Hepatocyte (in vitro differentiated cells): ENCODE results near the gene SLC46A1. TPM values are rescaled to one million over a fixed set of nuclear protein-coding genes. Genes with fewer than 3 reads are reported as not detected.

Experiments used
- DNase-seq: peaks from one replicate; pipeline ENCODE4 v3.0.0-alpha.2; 2016; ENCODE audit warnings: low spot score
- H2AFZ ChIP-seq: fragments of 200-600 bp; sonication (generic); 2 replicates; pipeline ENCODE4 v1.6.0; 2016; ENCODE audit warnings: antibody characterized with exemption, mild to moderate bottlenecking
- H3K27ac ChIP-seq: fragments of 200-600 bp; sonication (generic); 2 replicates; pipeline ENCODE4 v1.5.1; 2016; ENCODE audit warnings: mild to moderate bottlenecking
- H3K27me3 ChIP-seq: fragments of 200-600 bp; sonication (generic); 2 replicates; pipeline ENCODE4 v1.6.1; 2016
- H3K36me3 ChIP-seq: fragments of 200-600 bp; sonication (generic); replicated peaks from 2 replicates; pipeline ENCODE4 v1.5.1; 2016; ENCODE audit warnings: low read depth; ENCODE audit not compliant: insufficient read depth
- H3K4me1 ChIP-seq: fragments of 200-600 bp; sonication (generic); 2 replicates; pipeline ENCODE4 v1.5.1; 2016; ENCODE audit warnings: mild to moderate bottlenecking, moderate library complexity; ENCODE audit not compliant: insufficient read depth
- H3K4me2 ChIP-seq: fragments of 200-600 bp; sonication (generic); 2 replicates; pipeline ENCODE4 v1.6.0; 2016
- H3K4me3 ChIP-seq: fragments of 200-600 bp; sonication (generic); 2 replicates; pipeline ENCODE4 v1.5.1; 2016; ENCODE audit warnings: mild to moderate bottlenecking
- H3K79me2 ChIP-seq: fragments of 200-600 bp; sonication (generic); 2 replicates; pipeline ENCODE4 v1.6.0; 2017; ENCODE audit warnings: mild to moderate bottlenecking
- H3K9me2 ChIP-seq: fragments of 200-600 bp; sonication (generic); replicated peaks from 2 replicates; pipeline ENCODE4 v1.6.0; 2017; ENCODE audit warnings: mild to moderate bottlenecking; ENCODE audit not compliant: insufficient read depth
- H3K9me3 ChIP-seq: fragments of 200-600 bp; sonication (generic); 2 replicates; pipeline ENCODE4 v1.5.1; 2016; ENCODE audit warnings: low read depth, mild to moderate bottlenecking
- H4K20me1 ChIP-seq: fragments of 200-600 bp; sonication (generic); 2 replicates; pipeline ENCODE4 v1.6.0; 2016; ENCODE audit warnings: mild to moderate bottlenecking; ENCODE audit not compliant: insufficient read depth, poor library complexity, severe bottlenecking
- CTCF ChIP-seq: fragments of 200-600 bp; sonication (generic); IDR thresholded peaks from 2 replicates; pipeline ENCODE4 v1.5.1; 2016; ENCODE audit warnings: antibody characterized with exemption, mild to moderate bottlenecking; ENCODE audit not compliant: poor library complexity
- EZH2 ChIP-seq: fragments of 200-600 bp; sonication (generic); IDR thresholded peaks from 2 replicates; pipeline ENCODE4 v1.6.1; 2016; ENCODE audit warnings: antibody characterized with exemption, mild to moderate bottlenecking, borderline replicate concordance
- EZH2phosphoT487 ChIP-seq: fragments of 200-600 bp; sonication (generic); IDR thresholded peaks from one replicate; pipeline ENCODE4 v1.6.1; 2018; ENCODE audit warnings: antibody characterized with exemption, mild to moderate bottlenecking, low read depth, moderate library complexity; ENCODE audit not compliant: unreplicated experiment, severe bottlenecking
- WGBS: methylation state at CpG from one replicate; pipeline ENCODE4 v1.1.6; 2016; ENCODE audit warnings: low lambda C conversion rate; ENCODE audit errors: missing lambda C conversion rate; 5-methylcytosine and 5-hydroxymethylcytosine counted together
- polyA plus RNA-seq: library from polyadenylated mRNA; unstranded; fragments of >200 nt; fragmentation: Nextera tagmentation; extraction: Ambion mirVana; gene quantifications from 2 replicates; pipeline ENCODE4 v1.2.1, GENCODE V29; 2016
- total RNA-seq: library from RNA; depleted of rRNA; stranded (reverse); fragments of >200 nt; gene quantifications from 2 replicates; pipeline ENCODE4 v1.2.3, GENCODE V29; 2014

The SLC46A1 gene
- total and polyA plus RNA-seq, 2 experiments from 2014 or later: 43.1 to 54.5 TPM

DNA sequence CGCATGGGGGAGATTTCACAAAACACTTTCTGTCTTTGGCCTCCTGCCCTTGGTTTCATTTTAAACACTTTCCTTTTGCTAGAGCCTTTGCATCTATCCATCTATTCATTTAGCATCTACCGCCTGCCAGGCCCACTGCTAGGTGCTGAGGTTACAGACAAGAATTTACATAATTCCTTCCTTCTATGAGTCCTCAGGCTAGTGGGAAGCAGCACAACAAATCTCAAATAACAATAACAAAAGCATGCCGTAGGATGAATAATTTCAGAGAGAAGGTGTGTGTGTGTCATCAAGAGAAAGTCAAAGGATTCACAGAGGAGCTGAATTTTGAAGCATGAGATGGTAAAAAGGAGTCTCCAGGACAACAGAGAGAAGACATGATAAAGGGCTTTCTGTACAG is 6.1 kb upstream of the SLC46A1 start:
- WGBS: 68% methylated on average over 3 of the region's 3 CpGs
- no peaks in the 10 kb centered on the region for H3K27me3 ChIP-seq
- peaks cover 13% of the 10 kb centered on the region for H3K4me1 ChIP-seq
- H3K4me3 ChIP-seq: no peak overlapping the region
- no peaks in the 10 kb centered on the region for H3K9me2 ChIP-seq
- no peak for TF ChIP-seq EZH2phosphoT487
- no peak for TF ChIP-seq CTCF
- TF ChIP-seq EZH2: no peak
- no peak overlapping the region for H3K4me2 ChIP-seq
- H2AFZ ChIP-seq: no peak overlapping the region
- no peak overlapping the region for H3K27ac ChIP-seq
- H3K36me3 ChIP-seq: no peaks in the 10 kb centered on the region
- no peaks in the 10 kb centered on the region for H3K9me3 ChIP-seq
- H4K20me1 ChIP-seq: no peaks in the 10 kb centered on the region
- no peak for DNase-seq
- H3K79me2 ChIP-seq: no peaks in the 10 kb centered on the region

DNA sequence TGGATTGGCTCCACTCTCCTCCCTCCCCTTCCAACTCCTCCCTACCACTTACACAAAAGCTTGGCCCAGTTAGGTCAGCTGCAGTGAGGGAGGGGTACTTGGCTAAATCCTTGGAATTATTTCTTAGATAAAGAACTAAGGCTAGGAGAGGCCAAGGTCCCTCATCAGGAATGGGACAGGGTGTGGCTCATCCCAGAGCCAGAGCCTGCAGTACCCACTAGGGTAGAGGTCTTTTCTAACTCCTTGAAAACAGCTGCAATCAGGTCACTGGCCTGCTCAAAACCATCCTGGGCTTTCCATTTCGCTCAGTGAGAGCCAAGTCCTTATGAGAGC is 1.9 kb upstream of the SLC46A1 start:
- WGBS: 84% methylated on average over 1 of the region's 1 CpG
- Histone ChIP-seq H2AFZ (no peak overlapping the region), H3K4me3 (no peak overlapping the region), H3K9me2 (no peaks in the 10 kb centered on the region), H3K4me2 (peak overlapping the region; percentile 98), H3K79me2 (peaks cover 13% of the 10 kb centered on the region), H3K36me3 (no peaks in the 10 kb centered on the region), H3K27me3 (no peaks in the 10 kb centered on the region), H3K27ac (peak overlapping the region; percentile 81), H3K4me1 (peaks cover 28% of the 10 kb centered on the region), H3K9me3 (no peaks in the 10 kb centered on the region), H4K20me1 (no peaks in the 10 kb centered on the region)
- TF ChIP-seq EZH2 (no peak), EZH2phosphoT487 (no peak), CTCF (no peak)
- no peak for DNase-seq

DNA sequence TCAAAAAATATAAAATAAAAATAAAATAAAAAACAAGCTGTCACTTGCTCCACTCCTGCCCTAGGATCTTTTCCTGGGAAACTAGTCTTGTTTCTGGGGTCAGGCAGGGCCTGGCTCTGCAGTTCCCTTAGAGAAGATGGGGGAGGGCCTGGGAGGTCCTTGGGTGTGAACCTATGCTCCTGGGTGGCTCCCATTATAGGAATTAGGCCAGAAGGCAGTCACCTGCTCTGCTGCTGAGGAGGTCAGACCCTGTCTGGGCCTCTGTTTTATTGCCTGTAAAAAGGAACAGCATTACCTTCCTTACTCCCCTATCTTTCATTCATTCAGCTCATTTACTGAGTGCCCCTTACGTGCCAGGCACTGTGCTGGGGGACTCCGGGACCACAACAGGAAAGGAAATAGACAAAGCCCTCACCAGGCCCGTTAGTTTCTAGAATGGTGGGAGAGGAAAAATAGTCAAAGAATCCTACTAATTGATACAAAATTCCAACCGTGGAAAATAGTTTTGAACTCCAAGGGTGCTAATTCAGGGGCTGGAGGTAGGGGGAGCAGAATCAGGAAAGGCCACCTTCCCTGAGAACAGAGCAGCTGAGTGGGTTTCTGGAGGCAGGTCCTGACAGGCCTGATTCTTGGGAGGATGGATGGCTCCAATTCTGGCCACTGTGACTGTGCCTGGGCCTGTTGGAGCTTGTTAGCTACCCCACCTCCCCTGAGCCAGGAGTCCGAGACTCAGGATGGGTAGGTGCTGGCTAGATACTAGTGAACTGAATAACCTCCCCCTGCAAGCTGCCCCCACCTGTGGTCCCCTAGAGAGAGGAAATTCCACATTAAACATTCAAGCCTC is 1.3 kb upstream of the SLC46A1 start:
- Histone ChIP-seq H3K4me1 (peaks cover 28% of the 10 kb centered on the region), H3K9me3 (no peaks in the 10 kb centered on the region), H3K27me3 (no peaks in the 10 kb centered on the region), H3K36me3 (no peaks in the 10 kb centered on the region), H2AFZ (peak overlapping the region; percentile 7), H3K9me2 (no peaks in the 10 kb centered on the region), H4K20me1 (no peaks in the 10 kb centered on the region), H3K4me3 (no peak overlapping the region), H3K4me2 (peak overlapping the region; percentile 98), H3K79me2 (peaks cover 13% of the 10 kb centered on the region), H3K27ac (peak overlapping the region; percentile 81)
- DNase-seq: peak; percentile 41
- TF ChIP-seq CTCF (no peak), EZH2 (no peak), EZH2phosphoT487 (no peak)
- 64% methylated on average over 5 of the region's 5 CpGs for WGBS
